Measurements from ENCODE around the gene VAMP7. TPM values are rescaled to one million over a fixed set of nuclear protein-coding genes. Genes with fewer than 3 reads are reported as not detected.

VAMP7 gene
- total and polyA plus RNA-seq, 9 of the 15 experiments (the other 6 are each of a cell fraction or from before 2014, with no cell fraction given) = 38.4 to 100 (median 67.7) TPM

DNA sequence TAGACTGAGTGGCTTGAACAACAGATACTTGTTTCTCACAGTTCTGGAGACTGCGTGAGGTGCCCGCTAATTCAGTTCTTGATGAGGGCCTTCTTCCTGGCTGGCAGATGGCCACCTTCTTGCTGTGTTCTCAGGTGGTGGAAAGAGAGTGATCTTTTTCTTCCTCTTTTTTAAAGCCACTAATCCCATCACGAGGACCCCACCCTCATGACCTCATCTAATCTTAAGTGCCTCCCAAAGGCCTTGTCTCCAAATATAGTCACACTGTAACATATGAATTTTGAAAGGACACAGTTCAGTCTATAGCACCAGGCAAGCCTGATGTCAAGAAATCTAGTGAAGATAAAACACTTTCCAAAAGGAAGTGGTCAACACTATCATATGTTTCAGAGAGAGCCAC lies 12.4 kb downstream of the VAMP7 start (continued):
- TF ChIP-seq JUND (IDR thresholded peaks at IDR 0.05; ENCODE audit: borderline replicate concordance, low read depth, low read length) (peak; percentile 79), JUND (tag; IDR thresholded peaks at IDR 0.05; ENCODE audit: borderline replicate concordance, low read depth, low read length) (peak; percentile 74; the same call in 1 of the 3 replicates), RAD51 (IDR thresholded peaks at IDR 0.05; ENCODE audit: borderline replicate concordance, low read depth) (no peak), ZNF695 (CRISPR knock-in tag; IDR thresholded peaks at IDR 0.05) (no peak), ZNF253 (CRISPR knock-in tag; conservative IDR thresholded peaks at IDR 0.05) (no peak), MTA1 (IDR thresholded peaks at IDR 0.05; ENCODE audit: borderline replicate concordance) (no peak), POLR2AphosphoS2 (IDR thresholded peaks at IDR 0.05; ENCODE audit: low read length) (no peak), ZKSCAN3 (CRISPR knock-in tag; IDR thresholded peaks at IDR 0.05) (no peak), PURB (CRISPR knock-in tag; IDR thresholded peaks at IDR 0.05; ENCODE audit: low read depth) (no peak), MEIS2 (IDR thresholded peaks at IDR 0.05; ENCODE audit: partially characterized antibody) (peak; percentile 8), MCM5 (IDR thresholded peaks at IDR 0.05; ENCODE audit: low read depth) (no peak), ZNF217 (CRISPR knock-in tag; IDR thresholded peaks at IDR 0.05) (no peak), ZNF41 (CRISPR knock-in tag; conservative IDR thresholded peaks at IDR 0.05) (no peak), PHF21A (IDR thresholded peaks at IDR 0.05; ENCODE audit: borderline replicate concordance, low read depth) (no peak)
- TF ChIP-seq, protein P1, sequence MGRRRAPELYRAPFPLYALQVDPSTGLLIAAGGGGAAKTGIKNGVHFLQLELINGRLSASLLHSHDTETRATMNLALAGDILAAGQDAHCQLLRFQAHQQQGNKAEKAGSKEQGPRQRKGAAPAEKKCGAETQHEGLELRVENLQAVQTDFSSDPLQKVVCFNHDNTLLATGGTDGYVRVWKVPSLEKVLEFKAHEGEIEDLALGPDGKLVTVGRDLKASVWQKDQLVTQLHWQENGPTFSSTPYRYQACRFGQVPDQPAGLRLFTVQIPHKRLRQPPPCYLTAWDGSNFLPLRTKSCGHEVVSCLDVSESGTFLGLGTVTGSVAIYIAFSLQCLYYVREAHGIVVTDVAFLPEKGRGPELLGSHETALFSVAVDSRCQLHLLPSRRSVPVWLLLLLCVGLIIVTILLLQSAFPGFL (CRISPR knock-in tag; IDR thresholded peaks at IDR 0.05) = no peak
- TF ChIP-seq, protein P2, sequence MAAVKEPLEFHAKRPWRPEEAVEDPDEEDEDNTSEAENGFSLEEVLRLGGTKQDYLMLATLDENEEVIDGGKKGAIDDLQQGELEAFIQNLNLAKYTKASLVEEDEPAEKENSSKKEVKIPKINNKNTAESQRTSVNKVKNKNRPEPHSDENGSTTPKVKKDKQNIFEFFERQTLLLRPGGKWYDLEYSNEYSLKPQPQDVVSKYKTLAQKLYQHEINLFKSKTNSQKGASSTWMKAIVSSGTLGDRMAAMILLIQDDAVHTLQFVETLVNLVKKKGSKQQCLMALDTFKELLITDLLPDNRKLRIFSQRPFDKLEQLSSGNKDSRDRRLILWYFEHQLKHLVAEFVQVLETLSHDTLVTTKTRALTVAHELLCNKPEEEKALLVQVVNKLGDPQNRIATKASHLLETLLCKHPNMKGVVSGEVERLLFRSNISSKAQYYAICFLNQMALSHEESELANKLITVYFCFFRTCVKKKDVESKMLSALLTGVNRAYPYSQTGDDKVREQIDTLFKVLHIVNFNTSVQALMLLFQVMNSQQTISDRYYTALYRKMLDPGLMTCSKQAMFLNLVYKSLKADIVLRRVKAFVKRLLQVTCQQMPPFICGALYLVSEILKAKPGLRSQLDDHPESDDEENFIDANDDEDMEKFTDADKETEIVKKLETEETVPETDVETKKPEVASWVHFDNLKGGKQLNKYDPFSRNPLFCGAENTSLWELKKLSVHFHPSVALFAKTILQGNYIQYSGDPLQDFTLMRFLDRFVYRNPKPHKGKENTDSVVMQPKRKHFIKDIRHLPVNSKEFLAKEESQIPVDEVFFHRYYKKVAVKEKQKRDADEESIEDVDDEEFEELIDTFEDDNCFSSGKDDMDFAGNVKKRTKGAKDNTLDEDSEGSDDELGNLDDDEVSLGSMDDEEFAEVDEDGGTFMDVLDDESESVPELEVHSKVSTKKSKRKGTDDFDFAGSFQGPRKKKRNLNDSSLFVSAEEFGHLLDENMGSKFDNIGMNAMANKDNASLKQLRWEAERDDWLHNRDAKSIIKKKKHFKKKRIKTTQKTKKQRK (IDR thresholded peaks at IDR 0.05; ENCODE audit: borderline replicate concordance, low read depth, low read length) = no peak
- TF ChIP-seq, protein P3, sequence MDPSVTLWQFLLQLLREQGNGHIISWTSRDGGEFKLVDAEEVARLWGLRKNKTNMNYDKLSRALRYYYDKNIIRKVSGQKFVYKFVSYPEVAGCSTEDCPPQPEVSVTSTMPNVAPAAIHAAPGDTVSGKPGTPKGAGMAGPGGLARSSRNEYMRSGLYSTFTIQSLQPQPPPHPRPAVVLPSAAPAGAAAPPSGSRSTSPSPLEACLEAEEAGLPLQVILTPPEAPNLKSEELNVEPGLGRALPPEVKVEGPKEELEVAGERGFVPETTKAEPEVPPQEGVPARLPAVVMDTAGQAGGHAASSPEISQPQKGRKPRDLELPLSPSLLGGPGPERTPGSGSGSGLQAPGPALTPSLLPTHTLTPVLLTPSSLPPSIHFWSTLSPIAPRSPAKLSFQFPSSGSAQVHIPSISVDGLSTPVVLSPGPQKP (CRISPR knock-in tag; IDR thresholded peaks at IDR 0.05) = no peak
